HCEC 1CT (cell line): ENCODE measurements around the gene ABRACL.
"Not testable (repeated sequence)": the region's sequence is repeated elsewhere in the genome, so short reads cannot be mapped to it uniquely, and the experiment has no call there.

Experiments used
- DNase-seq: peaks from one replicate; pipeline ENCODE4 v3.0.0-alpha.2; 2017

The ABRACL gene, protein sequence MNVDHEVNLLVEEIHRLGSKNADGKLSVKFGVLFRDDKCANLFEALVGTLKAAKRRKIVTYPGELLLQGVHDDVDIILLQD

DNA sequence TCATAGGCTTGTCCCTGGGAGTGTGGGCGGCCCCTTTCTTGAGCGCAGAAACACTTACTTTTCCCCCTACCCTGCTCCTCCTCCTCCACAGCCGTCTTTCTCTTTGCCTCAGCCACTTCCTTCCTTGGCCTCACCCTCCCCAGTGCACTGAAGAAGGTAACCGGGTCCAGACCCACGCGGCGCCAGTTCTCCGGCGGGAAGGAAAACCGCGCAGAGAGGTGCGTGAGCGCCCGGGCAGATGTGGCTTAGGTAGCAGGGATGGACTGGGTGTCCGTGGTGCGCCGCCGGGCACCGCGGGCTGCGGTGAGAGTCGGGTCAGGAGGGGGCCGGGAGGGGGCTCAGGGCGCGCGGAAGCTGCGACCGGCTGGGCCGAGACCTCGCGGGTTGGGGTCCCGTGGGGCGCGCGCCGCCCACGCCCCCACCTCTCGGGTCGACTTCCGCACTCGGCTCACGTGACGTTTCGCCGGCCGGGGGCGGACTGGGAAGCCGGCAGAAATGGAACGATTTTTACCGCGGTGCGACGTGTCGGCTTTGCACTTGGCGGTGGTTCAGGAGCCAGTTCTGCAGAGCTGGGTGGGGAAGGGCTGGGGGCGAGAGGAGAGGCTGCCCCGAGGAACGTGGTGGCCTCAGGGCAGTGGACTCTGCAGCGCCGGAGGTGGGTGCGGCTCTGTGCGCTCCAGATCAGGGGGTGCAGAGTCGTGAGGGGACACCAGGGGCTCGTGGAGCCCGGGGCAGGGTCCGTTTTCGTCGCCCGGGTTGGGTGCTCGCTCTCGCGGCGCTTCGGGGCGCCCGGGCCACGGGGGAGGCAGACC is at the start of gene ABRACL:
ABRACL (plus strand) TSS at position 88 of the 812 bp plus-strand sequence. CDS start 5,416 bp downstream, outside the sequence.
- peak; percentile 52 for DNase-seq

DNA sequence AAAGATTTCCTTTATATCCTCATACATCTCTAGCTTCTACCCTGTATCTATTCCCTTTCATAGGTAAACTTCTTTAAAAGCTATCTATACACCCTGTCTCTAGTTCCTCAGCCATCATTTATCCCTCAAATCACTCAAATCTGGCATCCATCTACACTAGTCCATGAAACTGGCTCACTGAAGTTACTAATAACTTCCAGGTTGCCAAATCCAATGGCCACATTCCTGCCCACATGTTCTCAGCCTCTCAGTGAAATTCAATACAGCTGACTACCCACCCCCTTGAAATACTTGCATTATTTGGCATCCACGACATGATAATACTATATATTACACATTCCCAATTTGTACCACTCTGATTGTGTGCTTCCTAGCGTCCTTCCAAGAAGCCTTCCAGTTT is 49.2 kb upstream of the ABRACL start:
- peak; percentile 44 for DNase-seq

DNA sequence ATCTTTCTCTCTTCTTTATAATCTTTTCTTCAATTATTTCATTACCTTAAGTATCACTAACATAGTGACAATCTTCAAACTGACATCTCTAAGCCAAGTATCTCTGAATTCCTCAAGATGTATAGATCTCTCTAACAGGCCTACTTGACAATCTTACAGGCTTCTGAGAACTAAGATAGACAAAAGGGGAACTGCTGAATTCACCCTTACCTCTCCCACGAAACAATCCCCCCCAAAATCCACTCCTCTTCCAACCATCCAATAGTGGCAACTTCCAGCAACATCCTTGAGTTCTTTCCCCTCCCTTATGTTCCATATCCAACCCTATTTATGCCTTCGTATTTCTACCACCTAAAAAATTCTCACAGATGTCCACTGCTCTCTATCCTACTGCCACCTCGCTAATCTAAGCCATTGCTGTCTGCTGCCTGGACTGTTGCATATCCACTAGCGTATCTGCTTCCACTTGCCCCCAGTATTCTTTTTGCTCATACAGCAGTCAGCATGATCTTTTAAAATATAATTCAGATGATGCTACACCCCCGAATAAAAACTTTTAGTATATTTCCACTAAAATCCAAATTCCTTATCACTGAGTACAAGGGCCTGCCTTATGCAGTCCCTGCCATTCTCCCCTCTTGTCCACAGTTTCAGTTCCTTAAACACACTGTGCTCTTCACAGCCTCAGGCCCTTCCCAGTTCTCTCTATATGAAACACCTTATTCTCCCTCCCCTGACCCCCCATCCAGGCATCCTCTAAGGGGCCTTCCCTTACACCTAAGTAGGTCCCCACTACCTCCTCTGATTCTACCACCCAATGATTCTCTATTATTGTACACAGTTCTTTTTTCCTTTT is 48.5 kb upstream of the ABRACL start:
- no peak for DNase-seq

DNA sequence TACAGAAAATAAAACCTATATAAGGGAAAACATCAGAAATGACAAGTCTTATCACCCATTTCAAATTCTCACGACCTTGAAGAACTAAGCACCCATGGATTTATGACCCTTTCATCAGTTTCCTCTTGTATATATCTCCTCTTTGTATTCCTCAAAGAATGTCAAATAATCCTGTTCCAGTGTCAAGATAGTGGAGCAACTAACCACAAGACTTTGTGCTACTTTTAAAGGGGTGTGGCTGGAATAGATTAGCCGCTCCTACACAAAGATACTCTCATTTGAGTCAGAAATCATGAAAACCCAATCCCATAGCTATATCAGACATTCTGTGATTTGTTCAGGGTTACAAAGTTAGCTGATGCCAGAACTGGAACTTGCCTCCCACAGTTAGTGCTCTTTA is 47.1 kb upstream of the ABRACL start:
- DNase-seq, result no peak

DNA sequence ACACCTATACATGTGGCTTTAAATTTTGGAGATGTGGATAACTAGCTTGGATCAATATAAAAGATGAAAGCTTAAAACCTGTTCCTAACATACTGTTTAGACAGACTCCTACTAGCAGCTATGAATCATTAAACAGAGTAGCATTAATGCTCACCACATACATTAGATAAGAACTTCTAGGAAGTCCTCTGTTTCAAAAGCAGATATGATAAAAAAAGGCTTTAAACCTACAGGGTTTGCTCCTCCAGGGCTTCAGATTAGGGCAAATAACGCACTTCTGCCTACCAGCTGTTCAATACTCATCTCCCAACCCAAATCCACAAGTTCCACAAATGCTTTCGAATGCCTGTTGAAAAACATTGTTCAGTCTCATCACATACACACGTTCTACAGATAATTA is 42.0 kb upstream of the ABRACL start:
- DNase-seq, result no peak

DNA sequence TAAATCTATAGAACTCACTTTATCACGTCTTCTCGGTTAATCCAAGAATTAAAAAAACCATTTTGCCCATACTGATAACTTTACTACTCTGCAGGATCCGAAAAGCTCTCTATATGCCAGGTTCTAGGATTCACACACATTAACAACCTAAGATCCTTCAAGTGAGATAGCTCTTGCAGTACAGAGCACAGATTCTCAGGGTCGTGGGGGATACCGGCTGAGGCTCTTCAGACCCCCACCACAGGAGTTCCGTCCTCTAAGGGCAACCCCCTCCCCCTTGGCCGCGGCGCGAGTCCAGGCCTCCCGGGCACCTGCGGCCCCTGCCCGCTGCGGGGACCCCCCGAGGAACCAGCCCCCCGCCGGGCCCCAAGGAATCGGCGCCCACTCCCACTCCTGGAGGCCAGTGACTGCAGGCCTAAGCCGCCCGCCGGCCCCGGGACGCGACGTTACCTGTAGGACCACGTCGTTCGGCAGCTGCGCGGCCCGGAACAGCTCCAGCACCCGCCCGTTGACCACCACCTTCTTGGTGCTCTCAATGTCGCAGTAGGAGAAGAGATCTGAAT is 41.4 kb upstream of the ABRACL start:
- DNase-seq, result no peak

DNA sequence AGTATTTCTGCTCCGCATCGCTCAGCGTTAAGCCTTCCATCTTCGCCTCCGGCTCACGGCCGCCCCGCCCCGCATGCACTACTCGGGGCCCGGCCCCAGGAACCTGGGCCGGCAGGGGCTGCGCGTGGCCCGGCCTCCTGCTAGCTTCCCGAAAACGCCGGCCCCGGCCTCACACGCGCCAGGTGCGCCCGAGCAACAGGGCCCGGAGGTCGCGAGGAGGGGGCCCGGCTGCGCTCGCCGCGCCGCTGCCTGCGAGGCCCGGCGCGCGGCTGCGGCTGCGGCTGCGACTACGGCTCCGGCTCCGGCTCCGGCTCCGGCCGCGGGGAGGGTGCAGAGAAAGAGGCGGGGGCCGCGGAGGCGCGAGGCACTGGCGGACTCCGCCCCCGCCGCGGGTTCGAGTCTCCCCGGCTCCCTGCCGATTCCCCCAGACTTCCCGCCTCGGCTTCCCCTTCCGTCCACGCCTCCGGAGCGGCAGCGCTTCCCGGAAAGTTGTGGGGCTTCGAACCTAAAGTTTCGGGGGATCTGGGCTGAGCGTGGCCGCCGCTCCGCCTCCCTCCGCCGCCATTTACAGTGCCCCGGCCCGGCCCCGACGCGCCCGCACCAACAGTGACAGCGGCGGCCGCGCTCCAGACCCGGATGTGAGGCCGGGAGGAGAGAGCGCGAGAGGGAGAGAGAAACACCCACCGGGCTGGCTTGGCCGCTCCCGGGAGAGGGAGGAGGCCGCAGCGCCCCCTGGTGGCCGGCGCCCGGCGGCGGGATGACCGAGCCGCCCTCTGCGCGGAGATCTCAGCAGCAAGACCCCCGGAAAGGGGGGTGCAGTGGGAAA is 40.7 kb upstream of the ABRACL start, which contains the start of gene REPS1:
REPS1 (minus strand) TSS at position 611 of the 826 bp plus-strand sequence; CDS start at position 40, 571 bp downstream.
- DNase-seq, result peak; percentile 86

DNA sequence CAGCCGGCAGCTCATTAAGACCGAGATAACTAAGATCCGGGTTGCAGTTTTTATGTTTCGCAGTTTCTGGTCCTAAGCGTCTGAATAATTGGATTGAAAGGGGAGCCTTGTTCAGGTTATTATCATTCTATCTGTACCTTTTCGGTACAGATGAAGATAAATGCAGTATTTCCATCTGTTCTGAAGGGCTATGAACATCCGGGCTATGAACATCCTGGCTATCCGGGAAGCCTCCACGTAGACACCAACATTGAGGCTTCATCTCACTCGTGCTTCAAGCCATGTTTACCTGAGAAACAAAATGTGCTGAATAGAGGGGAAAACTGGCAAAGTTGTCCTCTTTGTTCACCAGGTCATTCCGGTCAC is 40.1 kb upstream of the ABRACL start:
- DNase-seq, result no peak

DNA sequence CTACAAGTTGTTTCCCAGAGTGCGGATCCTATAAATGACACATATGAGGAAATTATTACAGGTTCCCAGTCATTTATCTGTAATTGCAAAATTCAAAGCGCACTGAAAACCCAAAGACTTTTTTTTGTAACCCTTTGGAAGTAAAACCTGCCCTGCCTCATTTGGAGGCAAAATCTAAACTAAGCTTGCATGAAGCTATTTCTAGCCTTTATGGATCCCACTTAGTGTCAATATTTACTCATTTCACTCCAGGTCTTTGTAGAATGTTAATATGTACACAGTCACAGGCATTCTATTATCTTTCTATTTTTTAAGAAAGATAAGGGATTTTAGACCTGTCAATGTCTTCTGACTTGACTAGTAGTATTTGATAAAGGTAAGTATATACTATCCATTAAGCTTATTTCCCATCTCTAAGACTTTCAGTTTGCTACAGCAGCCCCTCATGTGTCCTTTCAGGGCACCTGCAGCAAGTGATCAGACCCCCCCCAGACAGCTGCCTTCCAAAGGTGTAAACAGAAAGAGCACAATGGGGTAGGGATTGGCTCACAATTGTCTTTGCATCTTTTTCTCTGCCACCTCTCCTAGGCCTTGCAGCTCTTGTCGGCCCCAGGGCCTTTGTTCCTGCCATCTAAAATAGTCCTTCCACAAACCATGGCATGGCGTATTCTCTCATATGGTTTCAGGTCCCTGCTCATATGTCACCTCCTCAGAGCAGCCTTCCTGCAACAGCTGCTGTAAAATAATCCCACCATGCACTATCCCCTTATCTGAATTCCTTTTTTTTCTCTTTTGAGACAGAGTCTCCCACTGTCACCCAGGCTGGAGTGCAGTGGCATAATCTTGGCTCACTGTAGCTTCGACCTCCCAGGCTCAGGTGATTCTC is 39.2 kb upstream of the ABRACL start:
- DNase-seq, result no peak

DNA sequence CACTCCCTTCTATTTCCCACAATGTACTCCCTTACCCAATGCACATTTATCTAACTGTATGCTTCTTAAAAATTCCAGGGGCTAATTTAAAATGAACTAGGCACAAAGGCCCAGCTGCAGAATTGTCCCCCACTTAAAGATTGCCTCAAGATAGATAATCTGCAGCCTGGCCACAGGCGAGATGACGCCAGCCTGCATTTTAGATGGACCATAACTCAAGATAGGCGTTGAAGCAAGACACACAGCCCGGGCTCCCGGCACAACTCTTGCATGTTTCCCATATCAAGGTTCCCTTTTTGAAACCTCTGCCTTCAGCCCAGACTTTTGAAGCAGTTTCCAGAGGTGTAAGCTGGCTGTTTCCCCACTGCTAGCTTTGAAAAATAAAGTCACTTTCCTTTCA is 37.3 kb upstream of the ABRACL start:
- no peak for DNase-seq

DNA sequence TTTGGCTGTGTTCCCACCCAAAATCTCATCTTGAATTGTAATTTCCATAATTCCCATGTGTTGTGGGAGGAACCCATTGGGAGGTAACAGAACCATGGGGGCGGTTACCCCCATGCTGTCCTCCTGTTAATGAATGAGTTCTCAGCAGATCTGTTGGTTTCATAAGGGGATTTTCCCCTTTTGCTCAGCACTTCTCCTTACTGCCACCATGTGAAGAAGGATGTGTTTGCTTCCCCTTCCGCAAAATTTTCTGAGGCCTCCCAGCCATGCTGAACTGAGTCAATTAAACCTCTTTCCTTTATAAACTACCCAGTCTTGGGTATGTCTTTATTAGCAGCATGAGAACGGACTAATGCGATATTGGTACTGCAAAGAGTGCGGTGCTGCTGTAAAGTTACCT is 35.6 kb upstream of the ABRACL start:
- not testable (repeated sequence) for DNase-seq

DNA sequence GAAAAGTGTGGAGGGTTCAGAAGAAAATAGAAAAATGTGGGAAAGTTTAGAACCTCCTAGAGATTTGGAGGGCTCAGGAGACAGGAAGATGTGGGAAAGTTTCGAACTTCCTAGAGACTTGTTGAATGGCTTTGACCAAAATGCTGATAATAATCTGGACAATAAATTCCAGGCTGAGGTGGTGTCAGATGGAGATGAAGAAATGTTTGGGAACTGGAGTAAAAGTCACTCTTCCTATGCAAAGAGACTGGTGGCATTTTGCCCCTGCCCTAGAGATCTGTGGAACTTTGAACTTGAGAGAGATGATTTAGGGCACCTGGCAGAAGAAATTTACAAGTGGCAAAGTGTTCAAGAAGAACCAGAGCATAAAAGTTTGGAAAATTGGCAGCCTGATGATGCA is 35.1 kb upstream of the ABRACL start:
- not testable (repeated sequence) for DNase-seq

DNA sequence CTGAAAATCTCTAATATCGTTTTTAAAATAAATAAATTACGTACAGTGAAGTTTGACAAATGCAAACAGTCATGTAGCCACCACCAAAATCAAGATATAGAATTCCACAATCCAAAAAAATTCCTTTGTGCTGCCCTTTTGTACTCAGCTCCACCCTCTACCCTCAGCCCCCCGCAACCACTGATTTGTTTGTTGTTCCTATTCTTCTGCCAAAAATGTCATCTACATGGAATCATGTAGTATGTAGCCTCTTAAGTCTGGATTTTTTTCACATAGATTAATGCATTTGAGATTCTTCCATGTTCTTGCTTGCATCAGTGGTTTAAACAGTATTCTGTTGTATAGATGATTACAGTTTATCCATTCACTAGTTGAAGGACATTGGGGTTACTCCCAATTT is 32.0 kb upstream of the ABRACL start:
- DNase-seq, result peak; percentile 17

DNA sequence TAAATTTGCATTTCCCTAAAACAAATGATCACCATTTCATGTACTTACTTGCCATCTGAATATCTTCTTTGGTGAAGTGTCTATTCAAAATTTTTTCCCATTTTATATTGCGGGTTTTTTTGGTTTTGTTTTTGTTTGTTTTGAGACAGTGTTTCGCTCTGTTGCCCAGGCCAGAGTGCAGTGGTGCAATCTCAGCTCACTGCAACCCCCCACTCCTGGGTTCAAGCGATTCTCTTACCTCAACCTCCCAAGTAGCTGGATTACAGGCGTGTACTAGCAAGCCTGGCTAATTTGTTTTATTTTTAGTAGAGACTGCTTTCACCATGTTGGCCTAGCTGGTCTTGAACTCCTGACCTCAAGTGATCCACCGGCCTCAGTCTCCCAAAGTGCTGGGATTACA is 31.4 kb upstream of the ABRACL start:
- no peak for DNase-seq

DNA sequence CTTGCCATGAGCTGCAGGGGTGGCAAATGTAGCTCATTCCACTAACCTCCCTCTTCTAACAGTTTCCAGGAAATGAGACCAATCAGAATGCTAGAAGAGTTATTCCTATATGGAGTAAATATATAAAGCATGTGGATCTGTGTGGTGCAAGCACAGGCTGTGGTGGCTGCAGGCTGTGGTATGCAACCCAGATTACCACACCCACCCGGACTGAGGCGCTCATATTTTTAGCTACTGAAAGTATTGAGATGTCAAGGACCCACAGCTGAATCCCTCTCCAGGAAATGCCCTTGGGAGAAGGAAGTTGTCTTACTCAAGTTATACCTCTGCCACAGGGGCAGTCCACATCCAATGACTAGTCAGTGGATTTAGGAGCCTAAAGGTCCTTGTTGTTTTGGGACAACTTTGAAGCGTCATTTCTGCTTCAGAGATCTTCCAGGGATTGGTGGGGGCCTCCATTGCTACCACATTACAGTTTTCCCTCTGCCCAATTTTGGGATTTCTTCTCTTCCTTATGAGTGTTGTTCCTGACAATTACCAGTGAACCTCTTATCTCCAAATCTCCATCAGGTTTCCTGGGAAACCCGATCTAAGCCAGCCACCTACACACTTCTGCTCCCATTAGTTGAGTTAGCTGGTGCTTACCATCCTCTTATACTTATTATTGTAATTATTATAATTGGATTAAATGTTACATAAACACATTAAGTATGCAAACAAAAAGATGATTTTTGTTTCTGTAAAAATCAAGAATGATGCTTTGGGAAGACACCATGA is 28.4 kb upstream of the ABRACL start:
- DNase-seq, result peak; percentile 3

DNA sequence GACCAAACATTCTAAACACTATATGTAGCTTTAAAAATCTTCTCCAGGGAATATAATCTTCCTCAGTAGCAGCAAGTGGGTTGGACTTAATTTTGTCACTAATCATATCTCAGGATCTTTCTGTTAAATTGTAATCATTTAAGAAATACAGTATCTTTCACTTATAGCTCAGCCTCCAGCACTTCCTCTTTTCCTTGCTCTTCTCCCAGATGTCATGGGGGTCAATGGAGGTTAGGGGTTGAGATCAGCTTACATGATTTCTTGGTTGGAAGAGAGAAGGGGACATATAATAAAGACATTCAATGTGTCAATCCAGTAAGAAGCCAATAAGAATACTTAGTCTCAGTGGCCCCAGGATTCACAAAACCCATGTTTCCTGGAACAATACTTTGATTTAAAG is 24.8 kb upstream of the ABRACL start:
- no peak for DNase-seq

DNA sequence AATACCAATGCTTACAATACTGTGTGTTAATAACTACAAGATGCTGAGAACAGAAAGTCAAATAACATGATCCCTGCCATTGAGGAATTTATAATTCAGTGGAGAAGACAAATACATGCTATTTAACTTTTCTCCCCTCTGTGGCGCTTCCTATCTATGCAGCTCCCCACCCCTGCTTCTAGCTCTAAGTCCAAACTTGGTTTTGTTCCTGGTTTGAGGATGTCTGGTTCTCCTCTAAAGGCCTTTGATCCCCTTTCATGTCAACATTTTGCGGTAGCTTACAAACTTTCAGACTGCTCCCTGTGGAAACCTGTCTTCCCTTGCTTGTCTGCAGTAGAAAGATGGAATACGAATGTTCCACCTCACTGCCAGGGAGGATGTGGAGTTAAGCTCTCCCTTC is 22.1 kb upstream of the ABRACL start:
- no peak for DNase-seq

DNA sequence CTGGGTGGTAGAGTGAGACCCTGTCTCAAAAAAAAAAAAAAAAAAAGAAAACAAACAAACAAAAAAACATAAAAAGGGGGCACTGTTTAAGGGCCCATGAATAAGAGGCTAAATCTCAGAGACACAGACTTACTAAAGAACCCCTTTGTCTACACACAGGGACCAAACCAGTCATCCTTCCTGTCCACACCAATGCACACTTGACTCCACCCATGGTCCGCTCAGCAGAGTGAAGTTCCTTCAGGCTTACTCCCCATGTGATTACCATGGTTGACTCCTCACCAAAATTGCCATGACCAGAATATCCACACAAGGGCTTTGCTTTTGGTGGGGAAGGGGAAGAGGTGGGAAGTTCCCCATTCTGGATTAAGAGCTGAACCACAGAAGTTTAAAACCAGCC is 21.1 kb upstream of the ABRACL start:
- DNase-seq, result no peak

DNA sequence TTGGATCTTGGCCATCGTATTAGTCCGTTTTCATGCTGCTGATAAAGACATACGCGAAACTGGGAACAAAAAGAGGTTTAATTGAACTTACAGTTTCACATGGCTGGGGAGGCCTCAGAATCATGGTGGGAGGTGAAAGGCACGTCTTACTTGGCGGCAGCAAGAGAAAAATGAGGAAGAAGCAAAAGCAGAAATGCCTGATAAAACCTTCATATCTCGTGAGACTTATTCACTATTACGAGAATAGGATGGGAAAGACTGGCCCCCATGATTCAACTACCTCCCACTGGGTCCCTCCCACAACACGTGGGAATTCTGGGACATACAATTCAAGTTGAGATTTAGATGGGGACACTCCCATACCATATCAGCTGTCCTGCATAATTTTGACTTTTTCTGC is 20.4 kb upstream of the ABRACL start:
- DNase-seq, result no peak

DNA sequence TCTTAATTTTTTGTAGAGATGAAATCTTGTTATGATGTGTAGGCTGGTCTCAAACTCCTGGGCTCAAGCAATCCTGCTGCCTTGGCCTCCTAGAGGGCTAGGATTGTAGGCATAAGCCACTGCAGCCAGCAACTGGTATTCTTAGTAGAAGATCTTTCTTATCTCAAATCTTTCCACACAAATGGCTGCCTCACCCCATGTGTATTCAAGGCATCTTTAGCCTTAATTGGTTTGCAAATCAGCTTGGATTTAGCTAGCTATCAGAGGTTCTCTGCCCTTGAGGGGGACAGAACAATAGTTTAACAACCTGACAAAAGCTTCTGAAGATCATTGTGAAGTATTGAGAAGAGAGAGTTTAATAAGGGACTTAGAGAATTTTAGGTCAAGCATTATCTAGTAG is 17.9 kb upstream of the ABRACL start:
- DNase-seq, result no peak

DNA sequence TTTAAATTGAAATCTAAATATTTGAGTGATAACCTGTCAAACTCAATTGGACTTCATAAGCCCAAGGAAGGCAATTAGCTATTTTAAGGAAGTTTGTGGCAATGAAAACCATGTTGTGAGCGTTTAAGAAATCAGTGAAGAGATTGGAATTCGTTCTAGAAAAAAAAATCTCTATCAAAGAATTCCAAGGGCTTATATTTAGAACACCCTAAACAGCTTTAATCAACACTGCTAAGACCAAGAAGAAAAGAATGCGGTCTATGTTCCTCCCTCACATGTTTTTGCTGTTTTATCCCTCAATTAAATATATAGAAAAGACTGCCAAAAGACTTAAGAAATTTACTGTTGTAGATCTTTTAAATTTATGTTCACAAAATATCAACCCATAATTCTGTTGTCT is 16.6 kb upstream of the ABRACL start:
- DNase-seq, result no peak
